PC-9 (cell line): ENCODE measurements around the gene LAYN. TPM values are rescaled to one million over a fixed set of nuclear protein-coding genes. Genes with fewer than 3 reads are reported as not detected.

Experiments used
- BruUV-seq: library from RNA; stranded (reverse); fragments of 400-500 nt; replicated peaks from 2 replicates; lab custom pipeline; 2021; lab: Mats Ljungman, UMichigan
- CTCF ChIA-PET: fragments of 300-600 bp; sonication (Branson Sonifier 250); formaldehyde crosslinking; loops from one replicate; lab custom pipeline; 2022; ENCODE audit warnings: antibody characterized with exemption; lab: Charles Lee
- POLR2A ChIA-PET: fragments of 300-600 bp; sonication (Branson Sonifier 250); formaldehyde crosslinking; loops from one replicate; lab custom pipeline; 2022; ENCODE audit warnings: antibody characterized with exemption; ENCODE audit not compliant: unreplicated experiment; lab: Charles Lee
- DNase-seq, 2 experiments: peaks; one replicate each; pipeline versions ENCODE4 v3.0.0 to v3.0.0-alpha.2; 2015 to 2022; ENCODE audit warnings: mixed read lengths in 1 of 2
- H2AFZ ChIP-seq: fragments of 200-600 bp; sonication (generic); 2 replicates; pipeline ENCODE4 v1.8.1; 2017; ENCODE audit warnings: antibody characterized with exemption
- H3F3A ChIP-seq: fragments of 200-600 bp; sonication (generic); 2 replicates; pipeline ENCODE4 v1.8.1; 2017; ENCODE audit warnings: antibody characterized with exemption, mild to moderate bottlenecking, low read depth; ENCODE audit not compliant: insufficient read depth
- H3K27ac ChIP-seq: fragments of 200-600 bp; sonication (generic); 2 replicates; pipeline ENCODE4 v1.6.1; 2016; ENCODE audit warnings: mixed run types
- H3K27me3 ChIP-seq: fragments of 200-600 bp; sonication (generic); 2 replicates; pipeline ENCODE4 v1.6.1; 2016; ENCODE audit warnings: low read depth, mixed run types; ENCODE audit not compliant: insufficient read depth
- H3K36me3 ChIP-seq: fragments of 200-600 bp; sonication (generic); 2 replicates; pipeline ENCODE4 v1.6.1; 2016; ENCODE audit warnings: low read depth, mixed run types
- H3K4me1 ChIP-seq: fragments of 200-600 bp; sonication (generic); replicated peaks from 2 replicates; pipeline ENCODE4 v1.6.1; 2016; ENCODE audit warnings: mixed run types; ENCODE audit not compliant: insufficient read depth
- H3K4me2 ChIP-seq: fragments of 200-600 bp; sonication (generic); 2 replicates; pipeline ENCODE4 v1.6.1; 2017; ENCODE audit warnings: mixed run types
- H3K4me3 ChIP-seq: fragments of 200-600 bp; sonication (generic); 2 replicates; pipeline ENCODE4 v1.6.1; 2016; ENCODE audit warnings: mixed run types
- H3K79me2 ChIP-seq: fragments of 200-600 bp; sonication (generic); 2 replicates; pipeline ENCODE4 v1.6.1; 2017; ENCODE audit warnings: low read depth, mixed run types
- H3K9me2 ChIP-seq: fragments of 200-600 bp; sonication (generic); 2 replicates; pipeline ENCODE4 v1.8.1; 2017; ENCODE audit warnings: mild to moderate bottlenecking; ENCODE audit not compliant: insufficient read depth
- H3K9me3 ChIP-seq: fragments of 200-600 bp; sonication (generic); 2 replicates; pipeline ENCODE4 v1.8.1; 2016; ENCODE audit warnings: low read depth; ENCODE audit not compliant: insufficient read depth
- H4K20me1 ChIP-seq: fragments of 200-600 bp; sonication (generic); 2 replicates; pipeline ENCODE4 v1.8.1; 2017; ENCODE audit not compliant: insufficient read depth
- EZH2 ChIP-seq: fragments of 200-600 bp; sonication (generic); IDR thresholded peaks from 2 replicates; pipeline ENCODE4 v1.8.0; 2017; ENCODE audit warnings: antibody characterized with exemption, low read depth
- intact Hi-C: fragments of 100-400 bp; cut with micrococcal nuclease; formaldehyde crosslinking; loops from one replicate; pipeline ENCODE4 v1.10.0; 2022; ENCODE audit not compliant: unreplicated experiment
- microRNA-seq: library from miRNA; unstranded; fragments of <30 nt; microRNA quantifications from one replicate; pipeline ENCODE4 v1.2.0, GENCODE V29; 2021; ENCODE audit warnings: borderline number of aligned reads, borderline replicate concordance
- total RNA-seq: library from RNA; stranded (reverse); gene quantifications from 2 replicates; pipeline ENCODE4 v1.2.3, GENCODE V29; 2021
- TF ChIP-seq, protein P1 (sequence below): fragments of 200-600 bp; sonication (generic); conservative IDR thresholded peaks from 2 replicates; pipeline ENCODE4 v1.6.1; 2017; ENCODE audit warnings: mixed run types, antibody characterized with exemption, mild to moderate bottlenecking, moderate library complexity

Gene LAYN
- total RNA-seq, 1 experiment from 2014 or later: 19.9 TPM

GRCh38 chr11:111606986-111607385 lies 66.5 kb downstream of the LAYN start:
- no TSS peak for BruUV-seq
- peaks cover 11% of the 10 kb centered on the region for H3F3A ChIP-seq
- peaks cover 85% of the 10 kb centered on the region for H3K79me2 ChIP-seq
- TF ChIP-seq EZH2: no peak
- TF ChIP-seq, protein P1, sequence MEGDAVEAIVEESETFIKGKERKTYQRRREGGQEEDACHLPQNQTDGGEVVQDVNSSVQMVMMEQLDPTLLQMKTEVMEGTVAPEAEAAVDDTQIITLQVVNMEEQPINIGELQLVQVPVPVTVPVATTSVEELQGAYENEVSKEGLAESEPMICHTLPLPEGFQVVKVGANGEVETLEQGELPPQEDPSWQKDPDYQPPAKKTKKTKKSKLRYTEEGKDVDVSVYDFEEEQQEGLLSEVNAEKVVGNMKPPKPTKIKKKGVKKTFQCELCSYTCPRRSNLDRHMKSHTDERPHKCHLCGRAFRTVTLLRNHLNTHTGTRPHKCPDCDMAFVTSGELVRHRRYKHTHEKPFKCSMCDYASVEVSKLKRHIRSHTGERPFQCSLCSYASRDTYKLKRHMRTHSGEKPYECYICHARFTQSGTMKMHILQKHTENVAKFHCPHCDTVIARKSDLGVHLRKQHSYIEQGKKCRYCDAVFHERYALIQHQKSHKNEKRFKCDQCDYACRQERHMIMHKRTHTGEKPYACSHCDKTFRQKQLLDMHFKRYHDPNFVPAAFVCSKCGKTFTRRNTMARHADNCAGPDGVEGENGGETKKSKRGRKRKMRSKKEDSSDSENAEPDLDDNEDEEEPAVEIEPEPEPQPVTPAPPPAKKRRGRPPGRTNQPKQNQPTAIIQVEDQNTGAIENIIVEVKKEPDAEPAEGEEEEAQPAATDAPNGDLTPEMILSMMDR: no peak
- 0 out of 2 replicates have a peak, but pooled peaks cover 5% of the 10 kb centered on the region for H3K36me3 ChIP-seq
- H3K27ac ChIP-seq: no peak overlapping the region
- H4K20me1 ChIP-seq: peaks cover 26% of the 10 kb centered on the region
- H3K4me3 ChIP-seq: no peak overlapping the region
- no peaks in the 10 kb centered on the region for H3K27me3 ChIP-seq
- peak in 1 of 2 experiments; percentile 40 for DNase-seq
- no peak overlapping the region for H3K4me2 ChIP-seq
- peaks cover 36% of the 10 kb centered on the region for H3K4me1 ChIP-seq
- POLR2A ChIA-PET: no interaction called here
- no peaks in the 10 kb centered on the region for H3K9me2 ChIP-seq
- H2AFZ ChIP-seq: no peak overlapping the region
- no peaks in the 10 kb centered on the region for H3K9me3 ChIP-seq
- intact Hi-C loops: no loop called here
- CTCF ChIA-PET: interaction anchor here (0.6 kb wide), 1 partner anchor 168 kb away, joined by 4 read pairs; no protein-coding TSS in a partner anchor

GRCh38 chr11:111607751-111608150 lies 67.2 kb downstream of the LAYN start:
- Histone ChIP-seq H3K4me2 (no peak overlapping the region), H3K9me2 (no peaks in the 10 kb centered on the region), H3K36me3 (0 out of 2 replicates have a peak, but pooled peaks cover 5% of the 10 kb centered on the region), H3K4me1 (peaks cover 36% of the 10 kb centered on the region), H3K9me3 (no peaks in the 10 kb centered on the region), H3K27ac (no peak overlapping the region), H2AFZ (no peak overlapping the region), H4K20me1 (peaks cover 26% of the 10 kb centered on the region), H3K27me3 (no peaks in the 10 kb centered on the region), H3K79me2 (peaks cover 87% of the 10 kb centered on the region), H3K4me3 (no peak overlapping the region), H3F3A (peaks cover 16% of the 10 kb centered on the region)
- CTCF ChIA-PET: no interaction called here
- DNase-seq: peak in 1 of 2 experiments; percentile 11
- intact Hi-C loops: no loop called here
- no peak for TF ChIP-seq EZH2
- TF ChIP-seq, protein P1: no peak
- no TSS peak for BruUV-seq
- POLR2A ChIA-PET: no interaction called here

Small RNA genes lying within 50 kb of the gene (microRNA-seq; reads per million reads assigned to microRNA genes)
- gene MIR34B (44.4 reads per million, percentile 42 among the genes with 10 or more reads in this experiment), gene MIR34C (561 reads per million, percentile 69 among the genes with 10 or more reads in this experiment)

Other genes with a start within 250 kb of the LAYN start
- gene POU2AF3, start 242.2 kb upstream of the LAYN start, total RNA-seq: 3.0 and 3.9 TPM in 2 replicates
- gene POU2AF1, start 161.4 kb upstream of the LAYN start, total RNA-seq: 0.37 TPM in 1 of 2 replicates, not detected in the other
- not detected in 2 replicates for gene BTG4, start 28.3 kb upstream of the LAYN start, total RNA-seq
- gene HOATZ, start 25.9 kb upstream of the LAYN start, total RNA-seq: not detected in 2 replicates
- 16.2 and 16.6 TPM in 2 replicates for gene SIK2, start 61.7 kb downstream of the LAYN start, total RNA-seq
- gene PPP2R1B, start 225.7 kb downstream of the LAYN start, total RNA-seq: 28.9 and 36.4 TPM in 2 replicates